Amygdala (tissue), 56 donors: ENCODE measurements around the gene EYA2.

ENCODE experiments used
- DNase-seq, 56 donors: peaks; one replicate each; lab custom pipeline; 2025; lab: John Stamatoyannopoulos, UW

EYA2 gene

GRCh38 chr20:47090835-47091234, 196.2 kb downstream of the EYA2 start:
- no peak for DNase-seq

- no peak for DNase-seq
These were observed 198.8 kb downstream of the EYA2 start for GRCh38 chr20:47093320-47093966.

GRCh38 chr20:47095690-47096089, 201.0 kb downstream of the EYA2 start:
- DNase-seq: no peak

GRCh38 chr20:47097691-47098622, 203.3 kb downstream of the EYA2 start:
- no peak for DNase-seq

- no peak for DNase-seq
These were observed 204.4 kb downstream of the EYA2 start for GRCh38 chr20:47099093-47099492.

GRCh38 chr20:47099825-47100441, 205.3 kb downstream of the EYA2 start:
- DNase-seq: no peak

- DNase-seq: no peak
These were observed 208.0 kb downstream of the EYA2 start for GRCh38 chr20:47102629-47103028.

- no peak for DNase-seq
These were observed 212.1 kb downstream of the EYA2 start for GRCh38 chr20:47106786-47107185.

- no peak for DNase-seq
These were observed 214.4 kb downstream of the EYA2 start for GRCh38 chr20:47108994-47109393.

GRCh38 chr20:47110819-47111218, 216.2 kb downstream of the EYA2 start:
- no peak for DNase-seq

- no peak for DNase-seq
These were observed 216.9 kb downstream of the EYA2 start for GRCh38 chr20:47111576-47111975.

- no peak for DNase-seq
These were observed 218.9 kb downstream of the EYA2 start for GRCh38 chr20:47113362-47114109.

GRCh38 chr20:47115694-47116093, 221.1 kb downstream of the EYA2 start:
- no peak for DNase-seq

- DNase-seq: no peak
These were observed 222.7 kb downstream of the EYA2 start for GRCh38 chr20:47117371-47117770.

- no peak for DNase-seq
These were observed 223.1 kb downstream of the EYA2 start for GRCh38 chr20:47117773-47118172.

GRCh38 chr20:47118206-47118605, 223.6 kb downstream of the EYA2 start:
- DNase-seq: no peak

GRCh38 chr20:47118641-47119040, 224.0 kb downstream of the EYA2 start:
- no peak for DNase-seq

- DNase-seq: no peak
These were observed 225.8 kb downstream of the EYA2 start for GRCh38 chr20:47120346-47120936.

- no peak for DNase-seq
These were observed 227.9 kb downstream of the EYA2 start for GRCh38 chr20:47122560-47122959.

GRCh38 chr20:47124181-47124717, 229.6 kb downstream of the EYA2 start:
- DNase-seq: no peak
